Stimulated activated CD4-positive, alpha-beta T cell treated with anti-CD3 and anti-CD28 coated beads, Interleukin-15, amount 100 ng/mL, for 48 hours (primary cell): ENCODE results near the gene ANO10.
"Not testable (repeated sequence)": the region's sequence is repeated elsewhere in the genome, so short reads cannot be mapped to it uniquely, and the experiment has no call there.

Experiments used
- DNase-seq, 2 donors: peaks; one replicate each; pipeline ENCODE4 v3.0.0-alpha.2; 2020; ENCODE audit warnings: low read depth in 2 of 2

The ANO10 gene

DNA sequence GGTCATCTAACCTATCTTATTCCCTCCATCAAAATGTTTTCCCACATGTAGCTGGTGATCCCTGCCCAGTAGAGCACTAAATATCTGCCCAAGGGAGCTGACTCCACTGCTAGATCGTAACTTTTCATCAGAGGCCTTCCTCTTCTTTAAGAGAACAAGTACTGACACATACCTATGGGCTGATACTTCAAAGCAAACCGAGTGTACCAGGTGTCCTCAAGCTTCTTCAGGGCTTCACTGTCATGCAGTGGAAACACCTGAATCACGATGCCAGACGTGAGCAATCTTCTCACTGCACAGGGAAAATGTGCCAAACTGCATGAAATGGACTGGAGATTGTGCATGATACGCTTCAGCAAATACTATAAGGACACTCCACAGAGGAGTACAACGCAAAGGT is 41.6 kb downstream of the ANO10 start:
- DNase-seq: no peak

DNA sequence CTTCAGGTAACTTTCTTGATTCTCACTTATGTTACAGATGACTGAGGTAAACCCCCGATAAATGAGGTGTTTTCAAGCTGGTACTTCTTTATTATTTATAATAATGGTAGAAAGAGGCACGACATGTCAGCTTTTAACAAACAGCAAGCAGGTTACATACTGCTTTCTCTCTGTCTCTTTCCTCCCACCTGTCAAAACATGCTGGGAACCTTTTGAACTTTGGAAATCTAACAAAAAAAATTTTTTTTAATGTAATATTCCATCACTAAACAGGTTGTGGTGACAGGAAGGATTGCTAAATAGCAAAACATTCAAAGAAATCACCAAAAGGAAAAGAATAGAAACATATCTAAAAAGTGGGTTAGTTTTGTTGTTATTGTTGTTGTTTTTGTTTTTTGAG is 48.2 kb downstream of the ANO10 start:
- no peak for DNase-seq

- DNase-seq: not testable (repeated sequence)
Observed at GRCh38 chr3:43565661-43566341, 56.0 kb downstream of the ANO10 start.

GRCh38 chr3:43559961-43560360 is 61.9 kb downstream of the ANO10 start:
- no peak for DNase-seq

DNA sequence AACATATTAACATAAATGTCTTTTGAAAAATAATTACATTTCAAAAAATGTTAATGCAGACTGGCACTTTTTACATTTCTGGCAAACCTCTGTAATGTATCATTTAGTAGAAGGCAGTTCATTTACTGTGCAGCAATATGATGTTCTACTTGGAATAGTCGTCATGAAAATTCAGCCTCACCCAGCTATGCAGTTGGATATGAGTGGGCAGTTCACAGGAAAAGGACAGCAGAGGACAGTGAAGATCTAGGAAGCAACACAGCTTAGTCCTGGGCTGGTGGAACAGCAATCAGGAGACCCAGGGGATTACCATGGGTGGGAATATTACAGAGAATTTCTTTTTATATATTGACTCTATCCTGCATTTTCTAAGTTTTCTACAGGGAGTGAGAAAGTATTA is 63.6 kb downstream of the ANO10 start:
- no peak for DNase-seq

- DNase-seq: no peak
Observed at GRCh38 chr3:43549626-43550290, 72.1 kb downstream of the ANO10 start.

DNA sequence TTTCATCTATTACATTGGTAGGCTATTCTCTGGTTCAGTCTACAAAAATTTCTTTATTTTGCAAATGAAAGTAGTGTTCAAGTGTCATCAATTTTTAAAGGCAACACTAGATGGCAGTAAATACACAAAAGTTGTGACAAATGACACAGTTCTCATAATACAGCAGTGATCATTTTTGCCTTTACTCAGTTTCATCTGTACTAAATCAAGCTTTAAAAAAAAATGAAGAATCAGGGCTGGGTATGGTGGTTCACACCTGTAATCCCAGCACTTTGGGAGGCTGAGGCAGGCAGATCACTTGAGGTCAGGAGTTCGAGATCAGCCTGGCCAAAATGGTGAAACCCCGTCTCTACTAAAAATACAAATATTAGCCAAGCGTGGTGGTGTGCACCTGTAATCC is 77.5 kb downstream of the ANO10 start:
- not testable (repeated sequence) for DNase-seq

- no peak for DNase-seq
Observed at GRCh38 chr3:43542328-43543043, 79.3 kb downstream of the ANO10 start.

DNA sequence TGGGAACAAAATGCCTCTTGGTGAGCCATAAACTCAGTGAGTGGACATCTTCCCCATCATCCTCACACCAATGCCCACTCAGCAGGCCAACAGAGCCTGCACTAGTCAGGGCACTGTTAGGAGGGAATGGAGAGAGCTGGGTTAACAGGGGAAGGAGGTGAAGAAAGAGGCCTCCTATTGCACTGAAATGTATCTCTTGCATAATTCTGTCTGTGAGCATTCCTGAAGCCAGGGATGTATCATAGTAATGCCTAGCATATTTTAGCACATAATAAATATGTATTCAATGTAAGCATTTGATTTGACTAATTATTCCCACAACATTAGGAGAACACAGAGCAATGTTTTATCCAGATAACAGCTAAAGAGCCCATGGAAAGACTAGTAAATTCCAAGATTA is 81.2 kb downstream of the ANO10 start:
- no peak for DNase-seq

DNA sequence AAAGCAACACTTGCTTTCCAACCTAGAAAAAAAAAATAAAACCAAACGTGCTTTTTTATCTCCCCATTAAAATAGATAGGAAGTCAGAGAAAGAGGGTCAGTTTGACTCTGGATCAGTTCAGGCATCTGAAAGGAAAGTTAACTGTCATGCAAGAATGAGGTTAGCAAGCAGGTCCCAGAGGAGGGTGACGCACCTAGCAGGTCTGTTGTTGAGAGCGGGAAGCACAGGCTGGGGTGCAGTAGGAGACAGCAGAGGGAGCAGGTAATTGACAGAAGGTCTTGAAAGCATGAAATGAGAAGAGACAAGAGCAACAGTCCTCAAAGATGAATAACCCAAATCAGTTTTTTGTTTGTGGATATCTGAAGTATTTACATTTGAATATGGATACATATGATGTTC is 82.5 kb downstream of the ANO10 start:
- no peak for DNase-seq

GRCh38 chr3:43537225-43537624 is 84.6 kb downstream of the ANO10 start:
- no peak for DNase-seq

- DNase-seq: no peak
Observed at GRCh38 chr3:43534675-43535074, 87.1 kb downstream of the ANO10 start.

DNA sequence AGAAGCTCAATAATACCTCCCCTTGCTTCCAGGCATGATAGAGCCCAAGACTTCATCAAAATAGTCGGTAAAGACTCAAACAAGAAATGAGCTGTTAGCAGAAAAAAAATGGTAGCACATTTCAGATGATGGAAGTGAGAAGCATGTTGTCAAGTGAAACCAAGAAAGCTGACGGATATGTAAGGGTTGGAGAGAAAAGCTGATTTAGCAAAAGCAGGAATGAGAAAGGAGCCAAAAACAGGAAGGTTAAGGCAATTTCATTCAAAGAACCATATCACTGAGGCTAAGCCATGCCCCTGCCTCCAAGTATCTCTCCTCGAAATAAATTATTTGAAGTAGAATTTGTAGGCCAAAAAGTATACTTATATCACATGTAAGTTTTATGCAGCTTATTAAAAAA is 88.8 kb downstream of the ANO10 start:
- no peak for DNase-seq

DNA sequence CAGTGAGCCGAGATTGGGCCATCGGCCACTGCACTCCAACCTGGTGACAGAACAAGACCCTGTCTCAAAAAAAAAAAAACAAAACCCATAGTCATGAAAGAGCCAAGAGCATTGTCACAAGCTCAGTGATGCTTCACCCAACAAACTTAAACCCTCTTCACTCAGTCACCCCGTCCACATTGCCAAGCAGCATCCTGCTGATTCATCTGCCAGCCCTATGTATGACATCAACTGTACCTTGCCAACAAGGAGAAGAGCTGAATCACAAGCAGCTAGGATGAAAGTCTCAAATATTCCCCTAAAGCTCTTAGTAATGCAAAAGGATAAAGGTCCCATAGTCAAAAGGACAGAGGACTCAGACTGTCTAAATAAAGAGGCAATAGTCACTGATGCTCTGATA is 90.0 kb downstream of the ANO10 start:
- peak in 1 of 2 donors; percentile 4 for DNase-seq

DNA sequence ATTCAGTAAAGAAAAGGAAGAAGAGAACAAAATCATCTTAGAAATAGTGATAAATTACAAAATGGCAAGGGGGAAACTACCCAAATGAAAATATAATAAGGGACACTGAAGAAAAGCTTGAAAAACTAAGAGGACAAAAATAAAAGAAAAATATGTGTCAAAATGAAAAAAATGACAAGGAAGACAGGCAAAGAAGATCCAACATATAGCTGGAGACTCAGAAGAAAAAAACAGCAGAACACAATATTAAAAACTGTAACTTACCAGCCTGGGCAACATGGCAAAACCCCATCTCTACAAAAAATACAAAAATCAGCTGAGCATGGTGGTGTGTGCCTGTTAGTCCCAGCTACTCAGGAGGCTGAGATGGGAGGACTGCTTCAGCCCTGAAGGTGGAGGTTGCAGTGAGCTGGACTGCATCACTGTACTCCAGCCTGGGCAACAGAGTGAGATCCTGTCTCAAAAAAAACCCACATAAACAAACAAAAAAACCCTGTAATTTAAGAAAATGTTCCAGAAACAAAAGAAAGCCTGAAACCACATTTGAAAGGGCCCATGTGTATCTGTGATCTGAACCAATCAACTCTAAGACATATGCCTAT is 93.2 kb downstream of the ANO10 start:
- DNase-seq: no peak

- DNase-seq: no peak
Observed at GRCh38 chr3:43526956-43527355, 94.9 kb downstream of the ANO10 start.

- DNase-seq: no peak
Observed at GRCh38 chr3:43525941-43526607, 95.7 kb downstream of the ANO10 start.

- DNase-seq: no peak
Observed at GRCh38 chr3:43525386-43525785, 96.4 kb downstream of the ANO10 start.

GRCh38 chr3:43523454-43524053 is 98.3 kb downstream of the ANO10 start:
- DNase-seq: no peak

- DNase-seq: no peak
Observed at GRCh38 chr3:43522727-43523362, 99.0 kb downstream of the ANO10 start.

DNA sequence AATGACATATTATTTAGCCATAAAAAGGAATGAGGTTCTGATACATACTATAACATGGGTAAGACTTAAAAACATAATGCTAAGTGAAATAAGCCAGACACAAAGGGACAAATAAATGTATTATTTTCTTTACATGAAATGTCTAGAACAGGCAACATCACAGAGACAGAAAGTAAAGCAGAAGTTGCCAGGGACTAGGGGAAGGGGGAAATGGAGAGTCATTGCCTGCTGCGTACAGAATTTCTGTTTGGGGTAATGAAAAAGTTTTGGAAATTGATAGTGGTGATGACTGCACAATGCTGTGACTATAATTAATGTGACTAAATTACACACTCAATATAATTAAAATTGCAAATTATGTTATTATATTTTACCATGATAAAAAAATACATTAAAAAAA is 99.9 kb downstream of the ANO10 start:
- no peak for DNase-seq
